Fibroblast of mammary gland (primary cell): ENCODE measurements around the gene SFR1.

Experiments used
- DNase-seq: peaks from one replicate; pipeline ENCODE4 v3.0.0-alpha.2; 2010; ENCODE audit warnings: low read depth
- H3K4me3 ChIP-seq: 2 replicates; pipeline ENCODE4 v1.5.1; 2011; ENCODE audit warnings: low read depth, mild to moderate bottlenecking, low read length, moderate library complexity; ENCODE audit not compliant: control insufficient read depth
- CTCF ChIP-seq: conservative IDR thresholded peaks from 2 replicates; pipeline ENCODE4 v1.5.1; 2011; ENCODE audit warnings: low read depth, low read length, inconsistent platforms; ENCODE audit not compliant: control insufficient read depth, insufficient read depth

The SFR1 gene

GRCh38 chr10:104121485-104122224 is at the start of gene SFR1:
Gene SFR1 (plus strand): TSS chr10:104122171. CDS start chr10:104122184, 13 bp downstream.
- peak; percentile 30 for TF ChIP-seq CTCF
- H3K4me3 ChIP-seq, result peak within 1 kb of the TSS; percentile 77
- DNase-seq, result peak; percentile 96

- DNase-seq, result peak; percentile 19
- no peak for TF ChIP-seq CTCF
- no peak overlapping the region for H3K4me3 ChIP-seq
Observed at GRCh38 chr10:104072786-104073185, 49.2 kb upstream of the SFR1 start.

GRCh38 chr10:104074505-104074904 is 47.5 kb upstream of the SFR1 start:
- no peak for DNase-seq
- no peak for TF ChIP-seq CTCF

GRCh38 chr10:104076743-104077160 is 45.2 kb upstream of the SFR1 start:
- H3K4me3 ChIP-seq, result no peak overlapping the region
- no peak for TF ChIP-seq CTCF
- peak; percentile 21 for DNase-seq

More at GRCh38 chr10:104074505-104074904, 47.5 kb upstream of the SFR1 start:
- no peak overlapping the region for H3K4me3 ChIP-seq

- no peak overlapping the region for H3K4me3 ChIP-seq
- no peak for DNase-seq
- TF ChIP-seq CTCF, result no peak
Observed at GRCh38 chr10:104077247-104077646, 44.7 kb upstream of the SFR1 start.

- no peak overlapping the region for H3K4me3 ChIP-seq
- no peak for TF ChIP-seq CTCF
- no peak for DNase-seq
Observed at GRCh38 chr10:104077663-104078151, 44.3 kb upstream of the SFR1 start.
